Measurements from ENCODE around the gene RABGAP1L.

- TF ChIP-seq CTCF (IDR thresholded peaks at IDR 0.05) = no peak
- no peak for TF ChIP-seq EP300 (IDR thresholded peaks at IDR 0.05)
- TF ChIP-seq POLR2A (IDR thresholded peaks at IDR 0.05) = no peak
These were observed 338.2 kb downstream of the RABGAP1L start for GRCh38 chr1:174497478-174497877.
